ENCODE measurements around the gene NBEAL2.

- TF ChIP-seq CTCF (IDR thresholded peaks at IDR 0.05 in 2 of 3, conservative IDR thresholded peaks at IDR 0.05 in 1 of 3; ENCODE audit: control insufficient read depth in 2 of 3, extremely low read depth in 1 of 3, insufficient read depth in 1 of 3, low read depth in 3 of 3, low read length in 3 of 3): no peak
- TF ChIP-seq USF2 (IDR thresholded peaks at IDR 0.05; ENCODE audit: borderline replicate concordance, low read depth, low read length): no peak
- no peak for TF ChIP-seq POLR2A (IDR thresholded peaks at IDR 0.05; ENCODE audit: low read depth, low read length)
- no peak for TF ChIP-seq CEBPB (IDR thresholded peaks at IDR 0.05; ENCODE audit: borderline replicate concordance in 1 of 2, low read depth in 2 of 2, low read length in 2 of 2)
- TF ChIP-seq SMC3 (IDR thresholded peaks at IDR 0.05; ENCODE audit: borderline replicate concordance, low read length): no peak
- no peak for TF ChIP-seq TBL1XR1 (IDR thresholded peaks at IDR 0.05; ENCODE audit: low read depth, low read length)
- TF ChIP-seq TAF1 (IDR thresholded peaks at IDR 0.05; ENCODE audit: borderline replicate concordance, low read depth, low read length): no peak
- TF ChIP-seq BHLHE40 (IDR thresholded peaks at IDR 0.05; ENCODE audit: borderline replicate concordance in 1 of 2, low read depth in 2 of 2, low read length in 1 of 2): no peak
- no peak for TF ChIP-seq SIN3A (IDR thresholded peaks at IDR 0.05; ENCODE audit: low read depth, low read length)
- no peak for TF ChIP-seq MYC (IDR thresholded peaks at IDR 0.05; ENCODE audit: insufficient read depth, insufficient read length, insufficient replicate concordance, low read length, severe bottlenecking)
- no peak for TF ChIP-seq ZNF592 (IDR thresholded peaks at IDR 0.05)
- no peak for TF ChIP-seq POLR2AphosphoS5 (IDR thresholded peaks at IDR 0.05; ENCODE audit: low read length)
- no peak for TF ChIP-seq HCFC1 (IDR thresholded peaks at IDR 0.05; ENCODE audit: low read length)
Observed at GRCh38 chr3:46962427-46962826, 17.0 kb upstream of the NBEAL2 start.

Measured in GM12878 (cell line).